HL-60/S4 treated with retinoic acid at 250 ng/mL for 4 days and 3 days (cell line): ENCODE data around the gene TTC7B.
"Not testable (repeated sequence)": the region's sequence is repeated elsewhere in the genome, so short reads cannot be mapped to it uniquely, and the experiment has no call there.

ENCODE experiments used
- in situ Hi-C: fragments of 300-500 bp; cut with MboI; formaldehyde crosslinking; loops from 2 replicates; pipeline ENCODE4 v1.7.0; 2022; ENCODE audit warnings: low sequenced_read_pairs

TTC7B gene

GRCh38 chr14:90815822-90816662 lies at the start of gene TTC7B:
TSS of gene TTC7B (minus strand) at chr14:90816430. CDS start at chr14:90816295, 135 bp downstream.
- in situ Hi-C loops: no loop called here

- in situ Hi-C loops: no loop called here
Measured at GRCh38 chr14:90864741-90865140, 48.5 kb upstream of the TTC7B start.

- in situ Hi-C loops: no loop called here
Measured at GRCh38 chr14:90858511-90858910, 42.3 kb upstream of the TTC7B start.

GRCh38 chr14:90857866-90858265 lies 41.6 kb upstream of the TTC7B start:
- in situ Hi-C loops: no loop called here

- in situ Hi-C loops: not testable (repeated sequence)
Measured at GRCh38 chr14:90856115-90856514, 39.9 kb upstream of the TTC7B start.

- in situ Hi-C loops: no loop called here
Measured at GRCh38 chr14:90853116-90853515, 36.9 kb upstream of the TTC7B start.

GRCh38 chr14:90851327-90852036 lies 35.3 kb upstream of the TTC7B start:
- in situ Hi-C loops: no loop called here

- in situ Hi-C loops: no loop called here
Measured at GRCh38 chr14:90850487-90850886, 34.3 kb upstream of the TTC7B start.

GRCh38 chr14:90849787-90850444 lies 33.7 kb upstream of the TTC7B start:
- in situ Hi-C loops: no loop called here

GRCh38 chr14:90848944-90849731 lies 32.9 kb upstream of the TTC7B start:
- in situ Hi-C loops: no loop called here

- in situ Hi-C loops: no loop called here
Measured at GRCh38 chr14:90846511-90846910, 30.3 kb upstream of the TTC7B start.

GRCh38 chr14:90844321-90844720 lies 28.1 kb upstream of the TTC7B start:
- in situ Hi-C loops: no loop called here

GRCh38 chr14:90842726-90843125 lies 26.5 kb upstream of the TTC7B start:
- in situ Hi-C loops: no loop called here

- in situ Hi-C loops: not testable (repeated sequence)
Measured at GRCh38 chr14:90840667-90841066, 24.4 kb upstream of the TTC7B start.

- in situ Hi-C loops: no loop called here
Measured at GRCh38 chr14:90839889-90840266, 23.6 kb upstream of the TTC7B start.

- in situ Hi-C loops: no loop called here
Measured at GRCh38 chr14:90839024-90839888, 23.0 kb upstream of the TTC7B start.

- in situ Hi-C loops: not testable (repeated sequence)
Measured at GRCh38 chr14:90838531-90838930, 22.3 kb upstream of the TTC7B start.

- in situ Hi-C loops: no loop called here
Measured at GRCh38 chr14:90837355-90837754, 21.1 kb upstream of the TTC7B start.

- in situ Hi-C loops: no loop called here
Measured at GRCh38 chr14:90836692-90837063, 20.4 kb upstream of the TTC7B start.

GRCh38 chr14:90831821-90832220 lies 15.6 kb upstream of the TTC7B start:
- in situ Hi-C loops: no loop called here
